ENCODE measurements around the gene GCN1.
"Not testable (repeated sequence)": the region's sequence is repeated elsewhere in the genome, so short reads cannot be mapped to it uniquely, and the experiment has no call there.

GCN1 gene

DNA sequence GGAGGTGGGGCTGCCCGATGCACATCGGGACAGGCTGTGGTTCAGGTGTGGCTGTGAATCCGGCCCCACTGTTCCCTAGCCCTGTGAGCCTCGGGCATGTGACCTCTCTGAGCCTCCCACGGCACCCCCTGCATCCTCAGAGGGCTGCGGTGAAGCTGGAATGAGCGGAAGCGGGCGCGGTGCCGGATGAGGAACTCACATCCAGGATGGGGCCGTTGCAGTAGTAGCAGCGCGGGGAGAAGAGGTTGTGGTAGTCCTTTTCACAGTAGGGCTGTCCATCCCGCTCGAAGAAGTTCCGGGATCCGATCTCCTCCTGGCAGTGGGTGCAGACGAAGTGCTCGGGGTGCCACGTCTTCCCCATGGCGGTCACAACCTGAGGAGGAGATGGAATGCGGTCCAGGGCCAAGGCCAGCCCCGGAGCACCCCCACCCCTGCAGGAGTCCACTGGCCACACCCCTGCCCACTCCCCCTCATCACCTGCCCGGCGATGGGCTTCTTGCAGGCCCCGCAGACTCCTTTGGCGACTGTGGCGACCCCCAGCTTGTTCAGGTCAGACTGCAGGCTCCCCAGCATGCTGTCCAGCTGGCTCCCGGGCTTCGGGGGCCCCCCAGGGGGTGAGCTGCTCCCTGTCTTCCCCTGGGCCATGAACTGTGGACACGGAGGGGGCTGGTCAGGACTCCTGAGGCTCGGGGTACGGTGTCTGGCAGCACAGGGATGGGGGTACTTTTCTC lies 20.3 kb upstream of the GCN1 start:
- no peak for DNase-seq

DNA sequence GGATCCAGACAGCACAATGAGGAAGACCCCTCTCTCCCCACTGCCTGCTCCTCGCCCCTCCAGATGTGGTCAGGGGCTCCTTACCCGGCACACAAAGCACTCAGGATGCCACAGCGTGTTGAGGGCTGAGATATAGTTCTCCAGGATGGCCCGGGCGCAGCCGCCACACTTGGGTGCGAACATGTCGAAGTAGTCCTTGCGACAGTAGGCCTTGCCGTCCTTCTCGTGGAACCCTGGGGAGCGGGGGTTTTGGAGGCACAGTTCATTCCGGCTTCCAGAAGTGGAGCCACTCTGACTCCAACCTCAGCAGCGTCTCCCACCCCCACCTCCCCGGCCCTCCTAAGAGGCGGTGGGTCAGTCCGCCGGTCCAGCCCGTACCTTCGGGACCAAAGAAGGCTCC lies 19.2 kb upstream of the GCN1 start:
- no peak for DNase-seq

DNA sequence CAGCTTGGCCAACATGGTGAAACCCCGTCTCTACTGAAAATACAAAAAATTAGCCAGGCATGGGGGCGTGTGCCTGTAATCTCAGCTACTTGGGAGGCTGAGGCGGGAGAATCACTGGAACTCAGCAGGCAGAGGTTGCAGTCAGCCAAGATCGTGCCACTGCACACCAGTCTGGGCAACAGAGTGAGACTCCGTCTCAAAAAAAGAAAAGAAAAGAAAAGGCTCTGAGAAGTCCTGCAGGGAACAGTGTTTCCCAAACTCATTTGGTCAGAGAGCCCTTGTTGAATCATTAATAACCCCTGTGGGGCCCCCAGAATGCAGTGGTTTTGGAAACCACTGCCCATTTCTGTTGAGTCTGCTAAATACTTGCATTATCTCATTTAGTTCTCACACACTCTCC lies 18.7 kb upstream of the GCN1 start:
- not testable (repeated sequence) for DNase-seq

DNA sequence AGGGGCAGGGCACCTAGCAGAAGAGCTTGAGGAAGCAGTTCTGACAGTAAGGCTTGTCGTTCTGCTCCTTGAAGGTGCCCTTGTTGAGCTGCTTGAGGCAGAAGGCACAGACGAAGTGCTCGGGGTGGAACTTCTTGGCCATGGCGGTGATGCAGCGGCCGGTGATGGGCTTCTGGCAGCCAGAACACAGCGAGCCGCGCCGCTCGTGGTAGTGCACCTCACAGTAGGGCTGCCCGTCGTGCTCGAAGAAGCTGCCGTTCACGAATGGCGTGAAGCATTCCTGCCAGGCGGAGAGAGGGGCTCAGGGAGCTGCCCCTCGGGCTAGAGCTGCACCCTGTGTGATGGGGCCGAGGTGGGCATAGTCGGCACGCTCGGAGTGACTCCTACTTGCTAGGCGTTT lies 17.8 kb upstream of the GCN1 start:
- DNase-seq: no peak

DNA sequence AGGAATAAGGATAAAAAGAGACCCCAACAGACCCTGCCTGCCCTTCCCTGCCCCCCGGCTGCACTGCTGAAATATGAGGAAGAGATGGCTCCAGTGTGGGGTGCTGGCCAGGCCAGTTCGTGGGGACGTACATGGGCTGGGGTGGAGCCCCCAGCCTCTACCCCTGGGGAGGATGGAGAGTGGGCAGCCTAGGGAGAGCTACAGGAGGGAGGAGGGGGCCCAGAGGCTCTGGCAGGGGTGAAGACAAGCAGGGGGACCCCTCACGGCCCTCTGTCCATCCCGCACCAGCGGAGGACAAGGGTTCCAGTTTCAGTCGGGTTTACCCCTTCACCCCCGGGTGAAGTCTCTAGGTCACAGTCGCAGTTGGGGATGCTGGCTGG lies 17.4 kb upstream of the GCN1 start:
- DNase-seq: no peak

DNA sequence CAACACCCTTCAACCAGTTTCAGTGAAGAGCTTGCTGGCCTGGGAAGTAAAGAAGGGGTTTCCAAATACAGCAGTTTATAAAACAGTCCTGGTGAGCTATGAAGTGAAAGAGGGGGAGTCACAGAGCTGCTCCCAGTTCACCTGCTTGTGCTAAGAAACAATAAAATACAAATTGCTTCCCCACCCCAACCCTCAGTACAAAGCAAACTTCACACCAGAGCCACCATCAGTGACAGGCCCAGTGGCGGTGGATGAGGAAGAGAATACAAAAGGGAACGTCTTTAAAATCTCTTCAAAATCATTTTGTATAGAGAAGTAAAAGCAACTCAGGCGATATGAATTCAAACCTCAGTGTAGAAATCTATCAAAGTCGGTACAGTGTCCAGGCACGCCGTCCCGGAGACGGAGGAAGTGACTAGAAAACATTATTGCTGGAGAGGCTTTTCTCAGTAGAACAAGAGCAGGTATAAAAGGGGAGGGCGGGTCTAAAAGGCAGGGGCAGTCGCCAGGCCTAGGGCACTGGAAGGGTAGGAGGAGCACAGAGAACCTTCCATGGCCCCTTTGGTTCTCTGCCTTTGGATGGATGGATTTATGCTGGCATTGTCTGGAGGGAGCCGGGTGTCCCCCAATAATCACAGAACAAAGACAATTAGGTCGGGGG lies 16.9 kb upstream of the GCN1 start:
- DNase-seq: no peak

DNA sequence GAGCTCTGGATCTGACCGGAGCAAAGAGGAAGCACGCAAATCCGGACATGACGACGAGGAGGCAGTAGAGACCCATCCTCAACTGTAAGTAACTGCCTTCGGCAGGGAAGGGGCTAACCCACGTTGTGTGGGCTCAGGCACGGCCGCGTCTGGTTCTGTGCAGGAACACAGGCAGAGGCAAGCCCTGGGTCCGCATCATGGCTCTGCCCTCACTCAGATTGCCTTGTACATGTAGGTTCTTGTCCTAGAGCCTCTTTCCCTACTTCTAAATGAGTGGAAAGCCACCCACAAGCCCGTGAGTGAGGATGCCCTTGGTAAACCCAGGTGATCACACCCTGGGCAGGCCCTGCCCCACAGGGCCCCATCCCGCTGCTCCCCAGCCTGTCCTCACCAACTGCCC lies 15.3 kb upstream of the GCN1 start:
- no peak for DNase-seq

DNA sequence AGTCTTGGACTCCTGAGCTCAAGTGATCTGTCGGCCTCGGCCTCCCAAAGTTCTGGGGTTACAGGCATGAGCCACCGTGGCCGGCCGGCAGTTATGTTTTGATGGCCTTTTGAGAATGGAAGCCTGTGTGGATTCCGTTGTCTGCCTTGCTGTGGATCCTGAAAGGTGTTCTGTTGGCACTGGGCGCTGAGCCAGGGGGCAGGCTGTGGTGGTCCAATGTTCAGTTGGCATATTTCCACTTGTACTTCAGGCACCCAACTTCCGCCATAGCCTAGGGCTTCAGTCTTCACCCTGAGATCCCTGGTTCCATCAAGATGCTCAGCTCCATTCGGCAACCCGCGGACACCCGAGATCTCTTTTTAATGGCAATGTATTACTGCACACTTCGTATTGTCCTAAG lies 12.7 kb upstream of the GCN1 start:
- no peak for DNase-seq

DNA sequence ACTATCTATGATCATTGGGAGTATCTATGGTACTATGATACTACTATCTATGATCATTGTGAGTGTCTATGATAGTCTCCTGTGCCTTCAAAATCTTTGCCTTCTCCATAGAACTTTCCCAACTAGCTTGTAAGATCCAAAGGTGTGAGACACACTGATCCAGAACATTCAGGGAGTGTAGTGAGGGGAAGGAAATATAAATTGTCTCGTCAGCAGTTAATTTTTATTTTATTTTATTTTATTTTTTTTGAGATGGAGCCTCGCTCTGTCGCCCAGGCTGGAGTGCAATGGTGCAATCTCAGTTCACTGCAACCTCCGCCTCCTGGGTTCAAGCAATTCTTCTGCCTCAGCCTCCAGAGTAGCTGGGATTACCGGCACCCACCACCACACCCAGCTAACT lies 12.3 kb upstream of the GCN1 start:
- DNase-seq: not testable (repeated sequence)

DNA sequence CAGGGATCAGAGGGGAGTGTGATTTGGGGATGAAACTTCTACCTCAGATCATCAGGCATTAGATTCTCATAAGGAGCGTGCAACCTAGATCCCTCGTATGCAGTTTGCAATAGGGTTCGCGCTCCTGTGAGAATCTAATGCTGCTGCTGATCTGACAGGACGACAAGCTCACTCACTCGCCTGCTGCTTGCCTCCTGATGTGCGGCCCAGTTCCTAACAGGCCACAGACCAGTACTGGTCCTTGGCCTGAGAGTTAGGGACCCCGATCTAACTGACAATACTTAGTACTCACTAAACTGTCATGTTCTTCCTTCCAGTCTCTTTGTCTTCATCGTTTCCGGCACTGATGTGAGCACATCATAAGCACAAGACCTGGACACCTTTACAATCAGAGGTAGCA lies 11.7 kb upstream of the GCN1 start:
- no peak for DNase-seq

DNA sequence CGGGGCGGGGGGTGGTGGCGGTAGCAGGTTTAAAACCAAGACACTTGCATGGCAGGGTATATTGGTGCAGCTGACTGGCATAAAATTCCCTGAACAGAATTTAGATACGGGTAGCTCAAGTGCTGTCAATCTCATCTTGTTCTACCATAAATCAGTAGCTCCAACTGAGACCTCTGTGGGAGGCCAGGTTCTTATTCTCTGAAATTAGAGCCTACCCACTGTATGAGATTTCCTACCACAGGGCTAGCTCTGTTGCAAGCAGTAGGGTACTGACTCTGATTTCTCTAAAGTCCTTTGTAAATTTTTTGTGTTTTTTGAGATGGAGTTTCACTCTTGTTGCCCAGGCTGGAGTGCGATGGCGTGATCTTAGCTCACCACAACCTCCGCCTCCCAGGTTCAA lies 9.7 kb upstream of the GCN1 start:
- DNase-seq: no peak

DNA sequence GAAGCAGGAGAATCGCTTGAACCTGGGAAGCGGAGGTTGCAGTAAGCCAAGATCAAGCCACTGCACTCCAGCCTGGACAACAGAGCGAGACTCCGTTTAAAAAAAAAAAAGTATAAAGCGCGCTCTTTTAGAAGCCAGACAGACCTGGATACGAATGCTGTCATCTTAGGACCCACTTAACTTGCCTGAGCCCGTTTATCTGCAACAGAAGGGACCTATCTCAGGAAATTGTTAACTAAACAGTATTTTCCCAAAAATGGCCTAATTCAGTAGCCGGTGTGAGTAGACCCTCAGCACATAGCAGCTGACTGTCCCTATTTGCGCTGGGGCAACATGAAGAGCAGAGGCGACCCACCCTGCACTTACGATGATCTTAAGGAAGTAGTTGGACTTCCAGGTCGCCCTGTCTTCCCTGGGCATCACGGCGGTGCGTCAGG lies 5.9 kb upstream of the GCN1 start:
- DNase-seq: no peak

DNA sequence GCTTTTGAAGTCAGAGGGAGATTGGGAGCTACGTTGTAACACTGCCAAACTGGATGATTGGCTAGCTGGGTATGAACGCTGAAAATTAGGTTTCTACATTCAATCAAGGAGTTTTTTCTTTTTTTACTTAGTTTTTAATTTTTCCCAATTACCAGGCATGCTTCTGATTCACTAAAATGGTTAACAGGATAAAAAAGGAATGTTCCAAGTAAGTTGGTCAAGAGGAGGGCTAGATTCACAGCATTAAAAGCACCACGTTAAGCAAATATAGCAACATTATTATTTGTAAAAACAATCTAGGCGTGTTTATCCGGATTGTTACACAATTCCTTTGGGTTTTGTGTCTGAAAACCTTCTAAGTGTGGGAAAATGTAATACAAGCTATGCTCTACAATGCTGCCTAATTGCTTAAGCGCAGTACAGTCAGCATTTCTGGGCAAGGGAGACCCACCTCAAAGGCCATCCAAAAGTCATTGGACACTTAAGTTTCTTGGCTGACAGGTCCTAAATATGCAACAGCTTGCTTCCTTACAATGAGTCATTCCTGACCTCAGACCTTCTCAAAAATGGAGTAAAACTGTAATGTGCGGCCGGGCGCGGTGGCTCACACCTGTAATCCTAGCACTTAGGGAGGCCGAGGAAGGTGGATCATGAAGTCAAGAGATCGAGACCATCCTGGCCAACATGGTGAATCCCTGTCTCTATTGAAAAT lies 5.2 kb upstream of the GCN1 start:
- no peak for DNase-seq

DNA sequence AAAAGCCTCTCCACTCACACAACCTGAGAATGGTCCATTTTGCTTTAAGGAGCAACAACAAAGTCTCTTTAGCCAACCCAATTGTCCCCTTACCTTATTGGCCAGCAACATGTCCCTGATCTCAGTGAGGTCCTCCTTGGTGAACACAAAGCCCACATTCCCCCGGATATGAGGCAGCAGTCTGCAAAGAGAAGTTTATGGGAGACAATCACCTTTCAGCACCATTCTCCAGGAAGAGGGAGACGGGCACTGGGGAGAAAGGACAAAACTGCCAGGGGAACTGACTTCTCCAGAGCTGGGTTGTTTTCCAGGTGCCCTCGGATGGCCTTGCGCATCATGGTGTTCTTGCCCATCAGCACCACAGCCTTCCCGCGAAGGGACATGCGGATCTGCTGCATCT lies 4.5 kb upstream of the GCN1 start:
- no peak for DNase-seq

DNA sequence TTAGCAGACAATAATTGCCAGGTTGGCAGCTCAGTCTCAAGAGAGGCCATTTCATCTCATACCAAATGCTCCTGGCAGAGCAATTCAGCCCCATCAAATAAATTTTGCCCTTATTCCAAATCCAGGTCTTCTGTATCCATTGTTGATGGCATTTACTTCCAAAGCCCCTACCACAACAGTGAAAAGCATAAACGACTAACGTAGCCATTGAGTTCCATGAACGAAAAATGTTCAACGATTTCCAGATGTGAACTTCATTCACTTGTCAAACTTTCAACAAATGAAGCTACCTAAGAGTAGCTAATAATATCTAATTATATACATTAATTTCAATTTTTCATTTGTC lies 3.0 kb upstream of the GCN1 start:
- DNase-seq: no peak

DNA sequence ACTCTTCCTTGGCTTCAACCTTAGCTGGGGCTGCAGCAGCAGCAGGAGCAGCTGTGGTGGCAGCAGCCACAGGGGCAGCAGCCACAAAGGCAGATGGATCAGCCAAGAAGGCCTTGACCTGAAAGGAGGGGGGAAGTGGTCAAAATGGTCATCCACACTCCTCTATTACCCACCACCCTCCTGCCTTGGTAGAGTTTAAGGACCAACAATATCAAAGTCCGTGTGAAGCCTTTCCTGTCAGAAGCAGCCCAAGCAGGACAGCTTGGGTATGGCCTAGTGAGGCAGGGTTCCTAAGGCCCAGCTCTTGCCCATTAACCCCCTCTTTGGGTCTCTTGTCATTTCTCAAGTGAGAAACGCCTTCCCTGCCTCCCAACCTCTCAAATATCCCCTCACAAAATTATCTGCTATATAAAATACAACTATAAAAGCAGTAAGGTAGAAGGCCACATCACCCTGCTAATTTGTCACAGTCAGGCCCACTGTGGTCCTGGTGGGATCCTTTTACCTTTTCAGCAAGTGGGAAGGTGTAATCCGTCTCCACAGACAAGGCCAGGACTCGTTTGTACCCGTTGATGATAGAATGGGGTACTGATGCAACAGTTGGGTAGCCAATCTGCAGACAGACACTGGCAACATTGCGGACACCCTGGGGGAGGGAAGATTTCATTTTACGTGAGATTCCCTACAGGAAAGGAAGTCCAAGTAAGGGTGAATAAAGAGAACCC lies 2.5 kb upstream of the GCN1 start:
- DNase-seq: not testable (repeated sequence)

DNA sequence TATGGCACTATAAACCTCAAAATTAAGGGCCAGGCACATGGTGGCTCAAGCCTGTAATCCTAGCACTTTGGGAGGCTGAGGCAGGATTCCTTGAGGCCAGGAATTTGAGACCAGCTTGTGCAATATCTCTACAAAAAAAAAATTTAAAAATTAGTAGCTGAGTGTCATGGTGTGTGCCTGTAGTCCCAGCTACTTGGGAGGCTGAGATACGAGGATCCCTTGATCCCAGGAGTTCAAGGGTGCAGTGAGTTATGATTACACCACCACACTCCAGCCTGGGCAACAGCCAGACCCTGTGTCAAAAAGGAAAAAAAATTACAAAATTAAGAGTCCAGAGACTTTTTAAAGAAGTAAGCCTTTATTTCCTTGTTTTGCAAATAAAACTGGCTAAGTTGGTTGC lies 1.8 kb upstream of the GCN1 start:
- DNase-seq: no peak

DNA sequence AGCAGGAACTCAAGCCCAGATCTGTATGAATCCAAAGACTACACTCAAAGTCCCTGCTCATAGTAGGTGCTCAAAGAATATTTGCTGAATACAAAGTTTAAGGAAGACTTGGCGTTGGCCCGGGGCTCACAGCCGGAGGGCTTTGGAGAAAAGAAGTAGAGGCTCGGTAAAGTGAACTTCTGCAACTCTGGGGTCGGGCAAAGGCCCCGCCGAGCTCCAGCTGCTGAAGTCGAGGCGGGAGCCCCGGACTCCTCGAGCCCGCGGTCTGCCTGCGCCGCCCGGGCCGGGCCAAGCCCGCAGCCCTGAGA lies 335 bp downstream of the GCN1 start:
- no peak for DNase-seq

DNA sequence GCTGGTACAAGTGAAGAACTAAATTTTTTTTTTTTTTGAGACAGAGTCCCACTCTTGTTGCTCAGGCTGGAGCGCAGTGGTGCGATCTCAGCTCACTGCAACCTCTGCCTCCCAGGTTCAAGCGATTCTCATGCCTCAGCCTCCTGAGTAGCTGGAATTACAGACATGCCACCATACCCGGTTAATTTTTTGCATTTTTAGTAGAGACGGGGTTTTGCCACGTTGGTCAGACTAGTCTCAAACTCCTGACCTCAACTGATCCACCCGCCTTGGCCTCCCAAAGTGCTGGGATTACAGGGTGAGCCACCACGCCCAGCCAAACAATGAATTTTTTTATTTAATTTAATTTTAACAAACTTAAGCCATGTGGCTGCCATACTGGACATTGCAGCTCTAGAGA lies 1.2 kb downstream of the GCN1 start:
- not testable (repeated sequence) for DNase-seq

DNA sequence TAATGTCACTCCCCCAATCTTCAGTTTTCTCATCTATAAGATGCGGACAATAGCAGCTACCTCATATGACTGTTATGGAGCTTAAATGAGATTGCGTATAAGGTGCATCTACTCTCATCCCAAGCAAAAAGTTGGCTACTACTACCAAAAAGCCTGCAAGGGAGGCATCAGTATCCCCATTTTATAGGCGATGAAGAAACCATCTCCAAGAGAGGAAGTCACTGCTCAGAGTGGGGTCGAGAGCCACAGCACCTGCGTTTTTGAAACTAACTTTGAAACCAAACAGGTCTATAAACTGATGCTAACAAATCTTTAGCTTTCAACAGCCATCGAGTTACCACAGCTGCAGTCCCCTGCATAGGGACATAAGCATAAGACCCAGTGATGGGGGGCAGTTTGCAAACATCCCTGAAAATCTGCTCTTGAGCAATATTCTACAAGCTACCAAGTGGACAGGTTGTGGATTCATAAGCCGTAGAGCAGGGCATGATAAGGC lies 3.5 kb downstream of the GCN1 start:
- DNase-seq: no peak

DNA sequence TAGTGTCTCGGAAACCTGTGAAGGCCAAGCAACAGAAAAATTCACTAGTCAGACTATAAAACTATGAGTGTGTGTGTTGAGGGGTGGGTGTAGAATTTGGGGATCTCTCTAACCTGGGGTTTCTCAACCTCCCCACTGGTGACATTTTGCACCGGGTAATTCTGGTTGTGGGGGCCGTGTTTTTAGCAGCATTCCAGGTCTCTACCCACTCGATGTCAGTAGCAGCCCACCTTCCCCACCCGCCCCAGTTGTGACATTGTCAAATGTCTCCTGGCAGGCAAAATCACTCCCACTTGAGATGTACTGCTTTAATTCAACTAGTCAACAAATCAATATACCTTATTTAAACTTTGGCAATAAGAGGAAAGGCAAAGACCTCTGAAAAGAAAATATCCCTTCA lies 4.1 kb downstream of the GCN1 start:
- DNase-seq: no peak

DNA sequence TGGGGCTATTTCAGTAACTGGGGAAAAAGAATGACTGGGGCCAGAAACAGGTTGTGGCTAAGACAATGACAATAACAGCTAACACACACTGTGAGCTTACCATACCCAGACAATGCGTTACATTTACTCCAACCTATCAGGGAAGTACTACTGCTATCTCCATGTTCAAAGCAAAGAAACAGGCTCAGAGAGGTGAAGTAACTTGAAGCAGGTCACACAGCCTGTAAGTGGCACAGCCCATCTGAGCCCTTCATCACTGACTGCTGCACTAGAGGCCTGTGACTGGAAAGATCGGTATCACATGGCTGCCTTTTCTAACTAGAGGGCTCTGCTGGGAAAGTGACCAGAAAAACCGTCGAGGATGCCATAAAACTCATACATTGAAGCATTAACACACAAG lies 7.9 kb downstream of the GCN1 start:
- DNase-seq: no peak

DNA sequence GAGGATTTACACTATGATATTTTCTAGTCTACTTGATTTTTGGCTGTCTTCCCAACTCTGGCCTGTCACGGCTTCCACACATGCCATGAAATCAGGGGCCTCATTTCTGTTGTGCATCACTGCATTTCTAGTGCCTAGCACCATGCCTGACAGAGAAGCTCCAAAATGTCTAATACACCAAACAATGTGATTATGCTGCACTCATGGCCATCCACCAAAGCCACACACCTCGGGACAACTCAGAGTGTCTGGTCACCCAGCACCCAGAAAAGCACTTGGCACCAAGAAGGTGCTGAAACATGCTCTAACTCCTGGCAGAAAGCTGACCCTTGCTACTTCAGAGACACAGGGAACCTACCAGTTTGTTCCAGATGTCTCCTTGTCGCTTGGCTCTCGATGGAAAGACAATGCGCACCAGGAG lies 11.3 kb downstream of the GCN1 start:
- no peak for DNase-seq
